ENCODE data around the gene DLGAP4. TPM values are rescaled to one million over a fixed set of nuclear protein-coding genes. Genes with fewer than 3 reads are reported as not detected.
A peak's percentile ranks its signal among the peaks of the same experiment; 100 is the strongest.

DLGAP4 gene
- total RNA-seq, 1 experiment from 2014 or later, result 59.9 TPM

DNA sequence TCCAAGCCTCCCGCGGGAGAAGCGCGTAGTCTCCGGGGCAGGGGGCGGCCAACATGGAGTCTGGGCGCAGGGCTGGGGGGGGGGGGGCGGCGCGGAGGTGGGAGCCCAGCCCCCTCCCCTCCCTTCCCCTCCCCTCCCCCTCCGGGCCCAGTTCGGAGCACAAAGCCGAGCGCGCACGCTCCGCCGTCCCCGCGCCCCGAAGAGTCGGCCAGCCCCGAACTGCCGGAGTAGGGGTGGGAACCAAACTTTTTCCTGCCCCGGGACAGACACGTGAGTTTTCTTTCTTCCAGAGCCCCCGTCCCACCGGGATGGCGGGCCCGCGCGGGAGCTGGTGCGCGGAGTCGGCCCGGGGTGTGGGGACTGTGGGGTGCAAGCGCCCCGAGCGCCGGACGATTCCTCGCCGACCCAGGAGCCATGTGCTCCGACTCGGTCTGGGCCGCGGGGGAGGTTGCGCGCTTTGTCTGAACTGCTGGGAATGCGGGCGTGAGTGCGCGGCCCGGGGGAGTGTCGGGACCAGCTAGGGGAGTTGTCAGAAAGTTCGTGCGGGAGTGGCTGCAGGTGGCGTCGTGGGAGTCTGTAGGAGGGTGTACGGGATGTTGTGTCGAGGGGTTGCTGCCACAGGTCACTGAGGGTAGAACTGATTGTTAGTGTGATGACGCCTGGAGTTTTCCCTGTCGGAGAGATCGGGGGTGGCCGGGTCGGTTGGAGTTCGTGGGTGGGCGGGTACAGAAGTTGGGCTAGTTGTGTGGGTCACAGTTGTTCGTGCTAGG lies 268.4 kb downstream of the DLGAP4 start:
- intact Hi-C loops (cut with micrococcal nuclease; ENCODE audit: unreplicated experiment), result no loop called here
- Histone ChIP-seq H3K27ac (ENCODE audit: low read depth, low read length, poor library complexity, severe bottlenecking) (peak overlapping the region; percentile 95), H3K27me3 (replicated peaks; ENCODE audit: insufficient read depth, low read depth, low read length, poor library complexity) (no peaks in the 10 kb centered on the region), H3K4me3 (ENCODE audit: low read depth, low read length, poor library complexity, severe bottlenecking) (peak overlapping the region; percentile 95), H3K9me3 (ENCODE audit: low read depth, low read length, poor library complexity, severe bottlenecking) (no peaks in the 10 kb centered on the region), H3K36me3 (ENCODE audit: insufficient read depth, low read length, poor library complexity, severe bottlenecking) (peaks cover 10% of the 10 kb centered on the region), H3K4me1 (ENCODE audit: insufficient read depth, low read length, poor library complexity, severe bottlenecking) (peaks cover 36% of the 10 kb centered on the region)
- POLR2A ChIA-PET (ENCODE audit: low non-redundant PET), result interaction anchor here (0.7 kb wide), 1 partner anchor 261 kb away, joined by 3 read pairs; no protein-coding TSS in a partner anchor
- TF ChIP-seq EZH2 (IDR thresholded peaks at IDR 0.05; ENCODE audit: borderline replicate concordance, low read depth, low read length, poor library complexity, severe bottlenecking), result no peak
- TF ChIP-seq, protein P1, sequence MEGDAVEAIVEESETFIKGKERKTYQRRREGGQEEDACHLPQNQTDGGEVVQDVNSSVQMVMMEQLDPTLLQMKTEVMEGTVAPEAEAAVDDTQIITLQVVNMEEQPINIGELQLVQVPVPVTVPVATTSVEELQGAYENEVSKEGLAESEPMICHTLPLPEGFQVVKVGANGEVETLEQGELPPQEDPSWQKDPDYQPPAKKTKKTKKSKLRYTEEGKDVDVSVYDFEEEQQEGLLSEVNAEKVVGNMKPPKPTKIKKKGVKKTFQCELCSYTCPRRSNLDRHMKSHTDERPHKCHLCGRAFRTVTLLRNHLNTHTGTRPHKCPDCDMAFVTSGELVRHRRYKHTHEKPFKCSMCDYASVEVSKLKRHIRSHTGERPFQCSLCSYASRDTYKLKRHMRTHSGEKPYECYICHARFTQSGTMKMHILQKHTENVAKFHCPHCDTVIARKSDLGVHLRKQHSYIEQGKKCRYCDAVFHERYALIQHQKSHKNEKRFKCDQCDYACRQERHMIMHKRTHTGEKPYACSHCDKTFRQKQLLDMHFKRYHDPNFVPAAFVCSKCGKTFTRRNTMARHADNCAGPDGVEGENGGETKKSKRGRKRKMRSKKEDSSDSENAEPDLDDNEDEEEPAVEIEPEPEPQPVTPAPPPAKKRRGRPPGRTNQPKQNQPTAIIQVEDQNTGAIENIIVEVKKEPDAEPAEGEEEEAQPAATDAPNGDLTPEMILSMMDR (conservative IDR thresholded peaks at IDR 0.05; ENCODE audit: low read depth, low read length), result no peak
- peak; percentile 68 for DNase-seq (ENCODE audit: low spot score)
- BruUV-seq (replicated peaks), result no TSS peak
- CTCF ChIA-PET, result no interaction called here

GRCh38 chr20:36576081-36576445 lies 269.9 kb downstream of the DLGAP4 start:
- H3K9me3 ChIP-seq (ENCODE audit: low read depth, low read length, poor library complexity, severe bottlenecking), result no peaks in the 10 kb centered on the region
- peak overlapping the region; percentile 25 for H3K27ac ChIP-seq (ENCODE audit: low read depth, low read length, poor library complexity, severe bottlenecking)
- no TSS peak for BruUV-seq (replicated peaks)
- peaks cover 25% of the 10 kb centered on the region for H3K36me3 ChIP-seq (ENCODE audit: insufficient read depth, low read length, poor library complexity, severe bottlenecking)
- POLR2A ChIA-PET (ENCODE audit: low non-redundant PET), result no interaction called here
- H3K27me3 ChIP-seq (replicated peaks; ENCODE audit: insufficient read depth, low read depth, low read length, poor library complexity), result no peaks in the 10 kb centered on the region
- TF ChIP-seq, protein P1 (conservative IDR thresholded peaks at IDR 0.05; ENCODE audit: low read depth, low read length), result no peak
- no peak for TF ChIP-seq EZH2 (IDR thresholded peaks at IDR 0.05; ENCODE audit: borderline replicate concordance, low read depth, low read length, poor library complexity, severe bottlenecking)
- peaks cover 35% of the 10 kb centered on the region for H3K4me1 ChIP-seq (ENCODE audit: insufficient read depth, low read length, poor library complexity, severe bottlenecking)
- H3K4me3 ChIP-seq (ENCODE audit: low read depth, low read length, poor library complexity, severe bottlenecking), result no peak overlapping the region
- intact Hi-C loops (cut with micrococcal nuclease; ENCODE audit: unreplicated experiment), result no loop called here
- DNase-seq (ENCODE audit: low spot score), result no peak
- CTCF ChIA-PET, result no interaction called here

Other genes with a start within 250 kb of the DLGAP4 start
- 7.1 and 9.0 TPM in 2 replicates for gene EPB41L1, start 151.6 kb upstream of the DLGAP4 start, total RNA-seq (2021)
- gene AAR2, start 69.9 kb upstream of the DLGAP4 start, total RNA-seq (2021), result 32.3 and 33.6 TPM in 2 replicates
- gene MYL9, start 235.2 kb downstream of the DLGAP4 start, total RNA-seq (2021), result 0.11 TPM in 1 of 2 replicates, not detected in the other

All from A673 (cell line).